ENCODE data around the gene DRD4. TPM values are rescaled to one million over a fixed set of nuclear protein-coding genes. Genes with fewer than 3 reads are reported as not detected.
A peak's percentile ranks its signal among the peaks of the same experiment; 100 is the strongest.

The DRD4 gene
- total and polyA plus RNA-seq, 2 of the 8 experiments (the other 6 are each of a cell fraction or from before 2014, with no cell fraction given): 3.4 to 4.9 TPM

DNA sequence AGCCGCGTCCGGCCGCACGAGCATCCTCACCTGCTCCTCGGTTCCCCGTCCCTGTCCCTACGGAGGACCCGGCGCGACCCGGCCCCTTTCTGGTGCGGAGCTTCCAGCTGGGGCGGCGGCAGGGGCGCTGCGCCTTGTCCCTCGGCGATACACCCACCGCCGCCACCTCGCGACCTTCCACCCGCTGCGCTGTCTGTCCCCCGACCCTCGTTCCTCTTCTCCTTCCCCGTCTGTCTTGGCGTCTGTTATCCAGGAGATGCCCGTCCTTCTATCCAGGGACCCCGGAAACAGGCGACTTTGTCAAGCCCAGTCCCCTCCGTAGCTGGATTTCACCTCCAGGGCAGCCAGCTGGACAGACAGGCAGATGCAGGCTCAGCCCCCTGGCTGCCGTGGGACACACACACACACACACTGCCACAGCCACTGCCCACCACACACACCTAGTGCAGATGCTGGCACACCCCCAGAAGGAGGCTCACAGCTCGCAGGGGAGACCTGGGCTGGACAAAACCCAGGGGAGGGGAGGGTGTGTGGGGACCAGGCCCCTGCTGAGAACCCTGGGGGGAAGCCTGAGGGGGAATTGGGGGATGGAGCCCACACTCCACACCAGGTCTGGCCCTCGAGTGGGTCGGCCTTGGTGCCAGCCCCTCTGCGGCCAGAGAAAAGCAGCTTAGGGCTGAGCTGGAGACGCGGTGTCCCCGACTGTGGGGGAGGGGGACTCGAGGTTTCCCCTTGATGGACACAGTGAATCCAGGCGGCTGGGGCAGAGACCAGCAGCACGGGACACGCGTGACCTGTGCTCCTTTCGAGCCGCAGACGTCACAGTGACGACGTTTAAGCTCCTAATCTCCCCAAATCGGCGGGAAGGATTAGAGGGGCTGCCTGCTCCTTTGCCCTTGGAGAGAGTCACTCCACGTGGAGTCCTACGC, 788 bp downstream of the DRD4 start:
- H2BK120ac ChIP-seq (replicated peaks; ENCODE audit: low read depth, low read length): peak overlapping the region; percentile 61
- ChIA-PET POLR2A (ENCODE audit: partially characterized antibody) (interaction anchor here (0.9 to 3.6 kb wide), 26 partner anchors 9 to 173 kb away, joined by 3 to 20 read pairs (median 4); partner anchors contain the start of genes IRF7, SCT and TALDO1), CTCF (ENCODE audit: partially characterized antibody) (interaction anchor here (0.6 to 2.0 kb wide), 7 partner anchors 8 to 128 kb away, joined by 3 to 10 read pairs (median 3); no protein-coding TSS in a partner anchor)
- peak overlapping the region; percentile 95 for H3K18ac ChIP-seq (ENCODE audit: extremely low read depth, low read length)
- peak overlapping the region; percentile 95 for H4K91ac ChIP-seq (replicated peaks; ENCODE audit: insufficient read length, low read length)
- H2BK15ac ChIP-seq (ENCODE audit: low read length): peak overlapping the region; percentile 98; the same call in 1 of the 2 replicates
- H2AK5ac ChIP-seq (ENCODE audit: low read depth, low read length): 0 out of 2 replicates have a peak overlapping the region, but pooled peaks have one; percentile 75
- H2BK5ac ChIP-seq (ENCODE audit: low read depth, low read length): no peak overlapping the region; the same call in 1 of the 2 replicates
- H3K23ac ChIP-seq (ENCODE audit: insufficient read length): no peak overlapping the region
- H3K56ac ChIP-seq (replicated peaks; ENCODE audit: insufficient read length, low read depth, low read length): no peak overlapping the region
- peak overlapping the region; percentile 46 for H3K4ac ChIP-seq (replicated peaks; ENCODE audit: insufficient read length, low read depth, low read length)
- no peak overlapping the region for H2AFZ ChIP-seq (ENCODE audit: low read length)
- peaks cover 0 to 3% of the 10 kb centered on the region in 2 experiments for H4K20me1 ChIP-seq (replicated peaks in 1 of 2; ENCODE audit: control insufficient read depth in 1 of 2, insufficient read depth in 2 of 2, low read length in 2 of 2)
- H4K8ac ChIP-seq (ENCODE audit: extremely low read depth, insufficient read depth, low read length): peak overlapping the region; percentile 53
- H3K14ac ChIP-seq (ENCODE audit: insufficient read length): no peak overlapping the region
- H3K36me3 ChIP-seq (ENCODE audit: control insufficient read depth in 2 of 4, insufficient read depth in 4 of 4, low read length in 3 of 4): no peaks in the 10 kb centered on the region
- peak overlapping the region; percentile 34 to 60 (median 48) for H3K4me3 ChIP-seq (ENCODE audit: extremely low read depth in 1 of 4, insufficient read depth in 2 of 4, low read depth in 3 of 4, low read length in 4 of 4)
- peak overlapping the region; percentile 99 for H2BK12ac ChIP-seq (ENCODE audit: low read depth, low read length)
- FAIRE-seq: no peak
- peaks cover 21 to 49% (median 43%) of the 10 kb centered on the region in 4 experiments for H3K27me3 ChIP-seq (replicated peaks in 1 of 4; ENCODE audit: control insufficient read depth in 3 of 4, extremely low read depth in 1 of 4, insufficient read depth in 3 of 4, low read length in 3 of 4)
- peak overlapping the region; percentile 93; the same call in 1 of the 2 replicates for H2BK20ac ChIP-seq (ENCODE audit: low read length)
- DNase-seq (ENCODE audit: low read depth in 1 of 2, low spot score in 2 of 2): peak in 1 of 2 experiments; percentile 70
- 8% methylated on average over 52 of the region's 55 CpGs; no CpG with 5 or more reads in 1 of the 2 experiments for WGBS, 2 experiments (ENCODE audit: extremely low coverage in 1 of 2, insufficient coverage in 1 of 2, insufficient read length in 1 of 2, insufficient replicate concordance in 2 of 2, low coverage in 1 of 2, low lambda C conversion rate in 2 of 2, missing lambda C conversion rate in 1 of 2)
- H3K4me2 ChIP-seq (ENCODE audit: insufficient read depth in 1 of 2, low read depth in 2 of 2, low read length in 2 of 2): peak overlapping the region; percentile 81 to 91
- H3K9ac ChIP-seq (replicated peaks in 1 of 4; ENCODE audit: extremely low read depth in 1 of 4, low read depth in 3 of 4, low read length in 3 of 4): peak overlapping the region; percentile 33 to 56 (median 43); a peak in 5 of 7 replicates
- H4K5ac ChIP-seq (ENCODE audit: insufficient read length, low read depth, low read length): peak overlapping the region; percentile 1
- H3K4me1 ChIP-seq (replicated peaks in 1 of 4; ENCODE audit: control insufficient read depth in 3 of 4, insufficient read depth in 4 of 4, low read length in 3 of 4): peaks cover 0 to 30% (median 20%) of the 10 kb centered on the region in 4 experiments; a peak in 6 of 7 replicates
- H3K79me2 ChIP-seq (ENCODE audit: control insufficient read depth in 1 of 2, insufficient read depth in 2 of 2, low read length in 2 of 2): no peaks in the 10 kb centered on the region
- peaks cover 21% of the 10 kb centered on the region; the same call in 1 of the 2 replicates for H3K23me2 ChIP-seq (ENCODE audit: low read depth, low read length)
- 0 out of 2 replicates have a peak overlapping the region, but pooled peaks have one; percentile 12 for H3K27ac ChIP-seq (ENCODE audit: low read depth, low read length)
- no peaks in the 10 kb centered on the region for H3K79me1 ChIP-seq (ENCODE audit: low read depth, low read length)
- H3K9me3 ChIP-seq (ENCODE audit: insufficient read depth in 2 of 2, low read depth in 1 of 2, low read length in 1 of 2): no peaks in the 10 kb centered on the region; a peak in 1 of 4 replicates
- TF ChIP-seq GTF2F1 (IDR thresholded peaks at IDR 0.05; ENCODE audit: borderline replicate concordance, low read depth, low read length) (no peak), E2F6 (IDR thresholded peaks at IDR 0.05) (peak; percentile 76), EZH2 (IDR thresholded peaks at IDR 0.05; ENCODE audit: low read depth, low read length, severe bottlenecking) (peak; percentile 64), CREB1 (IDR thresholded peaks at IDR 0.05) (peak; percentile 52; the same call in 1 of the 2 replicates), HDAC2 (IDR thresholded peaks at IDR 0.05; ENCODE audit: borderline replicate concordance in 1 of 2, low read depth in 2 of 2, low read length in 2 of 2) (no peak), SP4 (IDR thresholded peaks at IDR 0.05; ENCODE audit: low read length) (no peak), KDM1A (IDR thresholded peaks at IDR 0.05; ENCODE audit: borderline replicate concordance, low read length) (no peak), YY1 (IDR thresholded peaks at IDR 0.05; ENCODE audit: low read depth, low read length) (no peak), RXRA (IDR thresholded peaks at IDR 0.05; ENCODE audit: insufficient read depth, low read depth, low read length) (no peak)

Measured in H1 (cell line).